DOHH2 (cell line): ENCODE measurements around the gene CAMKMT.

ENCODE experiments used
- H3F3A ChIP-seq: fragments of 200-600 bp; sonication (generic), shearing (Covaris generic); 2 replicates; pipeline ENCODE4 v1.6.0; 2016; ENCODE audit warnings: antibody characterized with exemption, mild to moderate bottlenecking; ENCODE audit not compliant: control insufficient read depth, insufficient read depth
- H3K27ac ChIP-seq: fragments of 200-600 bp; sonication (generic); 2 replicates; pipeline ENCODE4 v1.5.1; 2014; ENCODE audit warnings: low read depth, mild to moderate bottlenecking, low read length, moderate library complexity
- H3K27me3 ChIP-seq: fragments of 200-600 bp; sonication (generic); 2 replicates; pipeline ENCODE4 v1.6.1; 2014; ENCODE audit warnings: mild to moderate bottlenecking, low read length, mixed read lengths; ENCODE audit not compliant: control insufficient read depth
- H3K36me3 ChIP-seq: fragments of 200-600 bp; sonication (generic); 2 replicates; pipeline ENCODE4 v1.6.1; 2014; ENCODE audit warnings: mild to moderate bottlenecking, low read length, moderate library complexity, mixed read lengths; ENCODE audit not compliant: control insufficient read depth
- H3K4me1 ChIP-seq: fragments of 200-600 bp; sonication (generic); 2 replicates; pipeline ENCODE4 v1.6.1; 2014; ENCODE audit warnings: mild to moderate bottlenecking, low read length, mixed read lengths; ENCODE audit not compliant: control insufficient read depth
- H3K4me2 ChIP-seq: fragments of 200-600 bp; sonication (generic); 2 replicates; pipeline ENCODE4 v1.6.0; 2014; ENCODE audit warnings: mild to moderate bottlenecking, low read length, moderate library complexity
- H3K4me3 ChIP-seq: fragments of 200-600 bp; sonication (generic); 2 replicates; pipeline ENCODE4 v1.5.1; 2014; ENCODE audit warnings: mild to moderate bottlenecking, low read length, mixed read lengths
- H3K79me2 ChIP-seq: fragments of 200-600 bp; sonication (generic); 2 replicates; pipeline ENCODE4 v1.6.1; 2014; ENCODE audit warnings: mild to moderate bottlenecking, low read length, mixed read lengths; ENCODE audit not compliant: control insufficient read depth
- H3K9me2 ChIP-seq: fragments of 200-600 bp; sonication (generic); replicated peaks from 2 replicates; pipeline ENCODE4 v1.6.1; 2014; ENCODE audit warnings: mild to moderate bottlenecking, low read length, mixed read lengths; ENCODE audit not compliant: control insufficient read depth
- H3K9me3 ChIP-seq: fragments of 200-600 bp; sonication (generic); 2 replicates; pipeline ENCODE4 v1.6.1; 2014; ENCODE audit warnings: antibody characterized with exemption, low read length, mixed read lengths; ENCODE audit not compliant: control insufficient read depth, insufficient read depth
- H4K20me1 ChIP-seq: fragments of 200-600 bp; sonication (generic); 2 replicates; pipeline ENCODE4 v1.6.0; 2014; ENCODE audit warnings: low read depth, mild to moderate bottlenecking, antibody characterized with exemption, low read length, moderate library complexity; ENCODE audit not compliant: control insufficient read depth, insufficient read depth
- CTCF ChIP-seq: fragments of 200-600 bp; sonication (generic); IDR thresholded peaks from one replicate; pipeline ENCODE4 v1.5.1; 2014; ENCODE audit warnings: antibody characterized with exemption, mild to moderate bottlenecking, low read depth, low read length; ENCODE audit not compliant: poor library complexity, severe bottlenecking
- EZH2phosphoT487 ChIP-seq: fragments of 200-600 bp; sonication (generic); IDR thresholded peaks from 2 replicates; pipeline ENCODE4 v1.6.1; 2017; ENCODE audit warnings: borderline replicate concordance, mild to moderate bottlenecking, antibody characterized with exemption, low read length, moderate library complexity, mixed read lengths

Gene CAMKMT

GRCh38 chr2:44817256-44817655 lies 455.5 kb downstream of the CAMKMT start:
- H3K4me3 ChIP-seq: no peak overlapping the region
- H3K79me2 ChIP-seq: no peaks in the 10 kb centered on the region
- no peaks in the 10 kb centered on the region for H4K20me1 ChIP-seq
- no peaks in the 10 kb centered on the region for H3K27me3 ChIP-seq
- no peak overlapping the region for H3K27ac ChIP-seq
- H3K9me2 ChIP-seq: no peaks in the 10 kb centered on the region
- H3K4me1 ChIP-seq: no peaks in the 10 kb centered on the region
- no peak for TF ChIP-seq CTCF
- TF ChIP-seq EZH2phosphoT487: no peak
- H3K36me3 ChIP-seq: no peaks in the 10 kb centered on the region
- H3F3A ChIP-seq: no peaks in the 10 kb centered on the region
- no peaks in the 10 kb centered on the region for H3K9me3 ChIP-seq
- no peak overlapping the region for H3K4me2 ChIP-seq

GRCh38 chr2:44817673-44818335 lies 456.1 kb downstream of the CAMKMT start:
- Histone ChIP-seq H4K20me1 (no peaks in the 10 kb centered on the region), H3K79me2 (no peaks in the 10 kb centered on the region), H3K4me2 (no peak overlapping the region), H3K27ac (no peak overlapping the region), H3K9me3 (no peaks in the 10 kb centered on the region), H3K4me3 (no peak overlapping the region), H3F3A (no peaks in the 10 kb centered on the region), H3K4me1 (no peaks in the 10 kb centered on the region), H3K27me3 (no peaks in the 10 kb centered on the region), H3K36me3 (no peaks in the 10 kb centered on the region), H3K9me2 (no peaks in the 10 kb centered on the region)
- no peak for TF ChIP-seq CTCF
- TF ChIP-seq EZH2phosphoT487: no peak

DNA sequence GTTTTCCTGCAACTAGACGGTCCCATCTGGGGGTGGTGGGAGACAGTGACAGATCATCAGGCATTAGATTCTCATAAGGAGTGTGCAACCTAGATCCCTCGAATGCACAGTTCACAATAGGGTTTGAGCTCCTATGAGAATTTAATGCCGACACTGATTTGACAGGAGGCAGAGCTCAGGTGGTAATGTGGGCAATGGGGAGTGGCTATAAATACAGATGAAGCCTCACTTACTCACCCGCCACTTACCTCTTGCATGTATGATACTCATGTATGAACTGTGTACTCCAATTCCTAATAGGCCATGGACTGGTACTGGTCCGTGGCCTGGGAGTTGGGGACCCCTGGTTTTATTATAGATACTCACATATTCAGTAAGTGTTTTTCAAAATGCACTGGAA lies 457.3 kb downstream of the CAMKMT start:
- no peak overlapping the region for H3K4me3 ChIP-seq
- H3K79me2 ChIP-seq: no peaks in the 10 kb centered on the region
- H3F3A ChIP-seq: no peaks in the 10 kb centered on the region
- TF ChIP-seq CTCF: no peak
- no peak for TF ChIP-seq EZH2phosphoT487
- H3K36me3 ChIP-seq: no peaks in the 10 kb centered on the region
- H3K9me2 ChIP-seq: no peaks in the 10 kb centered on the region
- H3K4me1 ChIP-seq: no peaks in the 10 kb centered on the region
- H3K4me2 ChIP-seq: no peak overlapping the region
- H3K9me3 ChIP-seq: no peaks in the 10 kb centered on the region
- H4K20me1 ChIP-seq: no peaks in the 10 kb centered on the region
- H3K27ac ChIP-seq: no peak overlapping the region
- no peaks in the 10 kb centered on the region for H3K27me3 ChIP-seq
